ENCODE data around the gene HIGD1A. TPM values are rescaled to one million over a fixed set of nuclear protein-coding genes. Genes with fewer than 3 reads are reported as not detected.

The HIGD1A gene
- polyA plus RNA-seq, 1 of the 3 experiments (the other 2 are of a cell fraction): 72.1 TPM

DNA sequence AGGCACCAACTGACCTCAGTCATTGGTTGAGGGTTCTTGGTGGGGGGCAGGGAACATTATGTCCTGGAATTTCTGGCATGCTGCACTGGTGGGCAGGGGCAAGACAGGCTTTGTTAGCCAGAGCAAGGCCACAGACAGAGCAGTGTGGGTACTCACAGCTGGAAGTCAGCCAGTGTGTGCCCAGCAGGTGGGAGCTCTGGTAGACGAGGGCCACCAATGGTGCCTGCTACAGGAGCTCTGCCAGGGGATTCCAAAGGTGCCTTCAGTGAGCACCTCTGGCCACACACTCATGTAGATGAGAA, 40.1 kb upstream of the HIGD1A start:
- H3K9me3 ChIP-seq: no peaks in the 10 kb centered on the region
- no peak overlapping the region for H3K4me3 ChIP-seq (ENCODE audit: low read depth in 2 of 2, low read length in 1 of 2)
- no peaks in the 10 kb centered on the region for H3K9me2 ChIP-seq
- H3F3A ChIP-seq (replicated peaks; ENCODE audit: insufficient read depth): no peaks in the 10 kb centered on the region
- 40% methylated on average over 1 of the region's 1 CpG for WGBS (ENCODE audit: low lambda C conversion rate)
- H3K4me1 ChIP-seq (ENCODE audit: control insufficient read depth in 1 of 2, insufficient read depth in 2 of 2, low read depth in 1 of 2, low read length in 1 of 2): peaks cover 0 to 21% of the 10 kb centered on the region in 2 experiments; a peak in 1 of 4 replicates
- H3K36me3 ChIP-seq (replicated peaks in 1 of 2; ENCODE audit: control insufficient read depth in 1 of 2, insufficient read depth in 2 of 2, low read length in 1 of 2): no peaks in the 10 kb centered on the region
- no peaks in the 10 kb centered on the region for H3K79me2 ChIP-seq (ENCODE audit: insufficient read depth)
- CTCF ChIA-PET: interaction anchor here (1.1 to 2.3 kb wide), 2 partner anchors 13 to 37 kb away, joined by 3 to 11 read pairs; no protein-coding TSS in a partner anchor
- no peak overlapping the region for H2AFZ ChIP-seq (ENCODE audit: low read depth)
- no peaks in the 10 kb centered on the region; the same call in 1 of the 2 replicates for H3K27me3 ChIP-seq (ENCODE audit: insufficient read depth)
- POLR2A ChIA-PET: no interaction called here
- no peak overlapping the region for H3K4me2 ChIP-seq
- H3K9ac ChIP-seq: no peak overlapping the region
- H4K20me1 ChIP-seq (ENCODE audit: insufficient read depth): no peaks in the 10 kb centered on the region
- TF ChIP-seq NFIC (IDR thresholded peaks at IDR 0.05; ENCODE audit: borderline replicate concordance) (no peak), MXI1 (IDR thresholded peaks at IDR 0.05; ENCODE audit: low read depth, low read length) (no peak), RXRA (IDR thresholded peaks at IDR 0.05; ENCODE audit: borderline replicate concordance, low read depth) (no peak), CHD2 (IDR thresholded peaks at IDR 0.05; ENCODE audit: low read length, partially characterized antibody) (no peak), USF1 (IDR thresholded peaks at IDR 0.05; ENCODE audit: borderline replicate concordance, low read depth) (no peak), RAD21 (IDR thresholded peaks at IDR 0.05; ENCODE audit: low read length) (no peak), EP300 (IDR thresholded peaks at IDR 0.05; ENCODE audit: borderline replicate concordance in 1 of 2, low read depth in 1 of 2, low read length in 1 of 2) (no peak), NRF1 (IDR thresholded peaks at IDR 0.05; ENCODE audit: low read depth, low read length) (no peak)
- TF ChIP-seq, protein P1, sequence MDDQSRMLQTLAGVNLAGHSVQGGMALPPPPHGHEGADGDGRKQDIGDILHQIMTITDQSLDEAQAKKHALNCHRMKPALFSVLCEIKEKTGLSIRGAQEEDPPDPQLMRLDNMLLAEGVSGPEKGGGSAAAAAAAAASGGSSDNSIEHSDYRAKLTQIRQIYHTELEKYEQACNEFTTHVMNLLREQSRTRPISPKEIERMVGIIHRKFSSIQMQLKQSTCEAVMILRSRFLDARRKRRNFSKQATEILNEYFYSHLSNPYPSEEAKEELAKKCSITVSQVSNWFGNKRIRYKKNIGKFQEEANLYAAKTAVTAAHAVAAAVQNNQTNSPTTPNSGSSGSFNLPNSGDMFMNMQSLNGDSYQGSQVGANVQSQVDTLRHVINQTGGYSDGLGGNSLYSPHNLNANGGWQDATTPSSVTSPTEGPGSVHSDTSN (IDR thresholded peaks at IDR 0.05): no peak
- TF ChIP-seq, protein P2, sequence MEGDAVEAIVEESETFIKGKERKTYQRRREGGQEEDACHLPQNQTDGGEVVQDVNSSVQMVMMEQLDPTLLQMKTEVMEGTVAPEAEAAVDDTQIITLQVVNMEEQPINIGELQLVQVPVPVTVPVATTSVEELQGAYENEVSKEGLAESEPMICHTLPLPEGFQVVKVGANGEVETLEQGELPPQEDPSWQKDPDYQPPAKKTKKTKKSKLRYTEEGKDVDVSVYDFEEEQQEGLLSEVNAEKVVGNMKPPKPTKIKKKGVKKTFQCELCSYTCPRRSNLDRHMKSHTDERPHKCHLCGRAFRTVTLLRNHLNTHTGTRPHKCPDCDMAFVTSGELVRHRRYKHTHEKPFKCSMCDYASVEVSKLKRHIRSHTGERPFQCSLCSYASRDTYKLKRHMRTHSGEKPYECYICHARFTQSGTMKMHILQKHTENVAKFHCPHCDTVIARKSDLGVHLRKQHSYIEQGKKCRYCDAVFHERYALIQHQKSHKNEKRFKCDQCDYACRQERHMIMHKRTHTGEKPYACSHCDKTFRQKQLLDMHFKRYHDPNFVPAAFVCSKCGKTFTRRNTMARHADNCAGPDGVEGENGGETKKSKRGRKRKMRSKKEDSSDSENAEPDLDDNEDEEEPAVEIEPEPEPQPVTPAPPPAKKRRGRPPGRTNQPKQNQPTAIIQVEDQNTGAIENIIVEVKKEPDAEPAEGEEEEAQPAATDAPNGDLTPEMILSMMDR (IDR thresholded peaks at IDR 0.05): no peak
- TF ChIP-seq, protein P3, sequence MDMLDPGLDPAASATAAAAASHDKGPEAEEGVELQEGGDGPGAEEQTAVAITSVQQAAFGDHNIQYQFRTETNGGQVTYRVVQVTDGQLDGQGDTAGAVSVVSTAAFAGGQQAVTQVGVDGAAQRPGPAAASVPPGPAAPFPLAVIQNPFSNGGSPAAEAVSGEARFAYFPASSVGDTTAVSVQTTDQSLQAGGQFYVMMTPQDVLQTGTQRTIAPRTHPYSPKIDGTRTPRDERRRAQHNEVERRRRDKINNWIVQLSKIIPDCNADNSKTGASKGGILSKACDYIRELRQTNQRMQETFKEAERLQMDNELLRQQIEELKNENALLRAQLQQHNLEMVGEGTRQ (IDR thresholded peaks at IDR 0.05; ENCODE audit: borderline replicate concordance, low read depth, low read length): no peak
- TF ChIP-seq, protein P4, sequence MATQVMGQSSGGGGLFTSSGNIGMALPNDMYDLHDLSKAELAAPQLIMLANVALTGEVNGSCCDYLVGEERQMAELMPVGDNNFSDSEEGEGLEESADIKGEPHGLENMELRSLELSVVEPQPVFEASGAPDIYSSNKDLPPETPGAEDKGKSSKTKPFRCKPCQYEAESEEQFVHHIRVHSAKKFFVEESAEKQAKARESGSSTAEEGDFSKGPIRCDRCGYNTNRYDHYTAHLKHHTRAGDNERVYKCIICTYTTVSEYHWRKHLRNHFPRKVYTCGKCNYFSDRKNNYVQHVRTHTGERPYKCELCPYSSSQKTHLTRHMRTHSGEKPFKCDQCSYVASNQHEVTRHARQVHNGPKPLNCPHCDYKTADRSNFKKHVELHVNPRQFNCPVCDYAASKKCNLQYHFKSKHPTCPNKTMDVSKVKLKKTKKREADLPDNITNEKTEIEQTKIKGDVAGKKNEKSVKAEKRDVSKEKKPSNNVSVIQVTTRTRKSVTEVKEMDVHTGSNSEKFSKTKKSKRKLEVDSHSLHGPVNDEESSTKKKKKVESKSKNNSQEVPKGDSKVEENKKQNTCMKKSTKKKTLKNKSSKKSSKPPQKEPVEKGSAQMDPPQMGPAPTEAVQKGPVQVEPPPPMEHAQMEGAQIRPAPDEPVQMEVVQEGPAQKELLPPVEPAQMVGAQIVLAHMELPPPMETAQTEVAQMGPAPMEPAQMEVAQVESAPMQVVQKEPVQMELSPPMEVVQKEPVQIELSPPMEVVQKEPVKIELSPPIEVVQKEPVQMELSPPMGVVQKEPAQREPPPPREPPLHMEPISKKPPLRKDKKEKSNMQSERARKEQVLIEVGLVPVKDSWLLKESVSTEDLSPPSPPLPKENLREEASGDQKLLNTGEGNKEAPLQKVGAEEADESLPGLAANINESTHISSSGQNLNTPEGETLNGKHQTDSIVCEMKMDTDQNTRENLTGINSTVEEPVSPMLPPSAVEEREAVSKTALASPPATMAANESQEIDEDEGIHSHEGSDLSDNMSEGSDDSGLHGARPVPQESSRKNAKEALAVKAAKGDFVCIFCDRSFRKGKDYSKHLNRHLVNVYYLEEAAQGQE (IDR thresholded peaks at IDR 0.05; ENCODE audit: low read depth, low read length): no peak
- H3K27ac ChIP-seq (ENCODE audit: low read depth in 2 of 2, low read length in 1 of 2): no peak overlapping the region
- no peak for DNase-seq

All from SK-N-SH (cell line).